ENCODE results near the gene LRBA. TPM values are rescaled to one million over a fixed set of nuclear protein-coding genes. Genes with fewer than 3 reads are reported as not detected.

LRBA gene
- total and polyA plus RNA-seq, 4 donors: 8.2 to 69.8 (median 32.8) TPM

DNA sequence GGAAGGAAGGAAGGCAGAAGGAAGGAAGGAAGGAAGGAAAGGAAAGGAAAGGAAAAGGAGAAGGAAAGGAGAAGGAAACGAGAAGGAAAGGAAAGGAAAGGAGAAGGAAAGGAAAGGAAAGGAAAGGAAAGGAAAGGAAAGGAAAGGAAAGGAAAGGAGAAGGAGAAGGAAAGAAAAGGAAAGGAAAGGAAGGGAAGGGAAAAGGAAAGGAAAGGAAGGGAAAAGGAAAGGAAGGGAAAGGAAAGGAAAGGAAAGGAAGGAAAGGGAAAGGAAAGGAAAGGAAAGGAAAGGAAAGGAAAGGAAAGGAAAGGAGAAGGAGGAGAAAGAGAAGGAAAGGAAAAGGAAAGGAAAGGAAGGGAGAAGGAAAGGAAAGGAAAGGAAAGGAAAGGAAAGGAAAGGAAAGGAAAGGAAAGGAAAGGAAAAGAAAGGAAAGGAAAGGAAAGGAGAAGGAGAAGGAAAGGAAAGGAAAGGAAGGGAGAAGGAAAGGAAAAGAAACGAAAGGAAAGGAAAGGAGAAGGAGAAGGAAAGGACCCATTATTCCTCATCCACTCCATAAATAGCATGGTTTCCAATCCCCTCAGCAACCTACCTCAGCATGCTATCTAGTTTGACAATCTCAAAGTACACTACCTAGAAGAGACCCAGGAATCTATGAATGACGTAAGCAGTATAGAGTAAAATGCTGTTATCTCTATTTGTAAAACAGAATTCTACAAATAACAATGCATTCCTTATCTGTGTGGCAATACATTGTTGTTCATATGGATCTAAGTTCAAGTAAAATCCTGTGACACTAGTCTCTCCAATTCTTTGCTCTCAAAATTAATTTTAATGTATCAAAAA lies 209.7 kb downstream of the LRBA start:
- Histone ChIP-seq H3K4me3 (ENCODE audit: low read depth in 1 of 3, low read length in 3 of 3) (no peak overlapping the region), H3K36me3 (ENCODE audit: control insufficient read depth in 4 of 4, insufficient read depth in 3 of 4, low read depth in 1 of 4, low read length in 3 of 4) (no peaks in the 10 kb centered on the region), H3K9ac (ENCODE audit: low read depth in 1 of 2, low read length in 2 of 2) (no peak overlapping the region), H3K9me3 (ENCODE audit: control insufficient read depth in 4 of 4, low read length in 3 of 4) (no peaks in the 10 kb centered on the region), H3K27me3 (ENCODE audit: control insufficient read depth in 4 of 4, insufficient read depth in 4 of 4, low read length in 3 of 4) (no peaks in the 10 kb centered on the region), H3K4me1 (ENCODE audit: control insufficient read depth in 4 of 4, insufficient read depth in 4 of 4, low read length in 3 of 4) (no peaks in the 10 kb centered on the region), H3K27ac (ENCODE audit: low read depth in 1 of 2, low read length in 2 of 2) (no peak overlapping the region)
- no peak for DNase-seq (ENCODE audit: low spot score)
- no peak for TF ChIP-seq YY1 (IDR thresholded peaks at IDR 0.05)
- TF ChIP-seq, protein P1, sequence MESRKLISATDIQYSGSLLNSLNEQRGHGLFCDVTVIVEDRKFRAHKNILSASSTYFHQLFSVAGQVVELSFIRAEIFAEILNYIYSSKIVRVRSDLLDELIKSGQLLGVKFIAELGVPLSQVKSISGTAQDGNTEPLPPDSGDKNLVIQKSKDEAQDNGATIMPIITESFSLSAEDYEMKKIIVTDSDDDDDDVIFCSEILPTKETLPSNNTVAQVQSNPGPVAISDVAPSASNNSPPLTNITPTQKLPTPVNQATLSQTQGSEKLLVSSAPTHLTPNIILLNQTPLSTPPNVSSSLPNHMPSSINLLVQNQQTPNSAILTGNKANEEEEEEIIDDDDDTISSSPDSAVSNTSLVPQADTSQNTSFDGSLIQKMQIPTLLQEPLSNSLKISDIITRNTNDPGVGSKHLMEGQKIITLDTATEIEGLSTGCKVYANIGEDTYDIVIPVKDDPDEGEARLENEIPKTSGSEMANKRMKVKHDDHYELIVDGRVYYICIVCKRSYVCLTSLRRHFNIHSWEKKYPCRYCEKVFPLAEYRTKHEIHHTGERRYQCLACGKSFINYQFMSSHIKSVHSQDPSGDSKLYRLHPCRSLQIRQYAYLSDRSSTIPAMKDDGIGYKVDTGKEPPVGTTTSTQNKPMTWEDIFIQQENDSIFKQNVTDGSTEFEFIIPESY (IDR thresholded peaks at IDR 0.05): no peak
- TF ChIP-seq JUND (IDR thresholded peaks at IDR 0.05): no peak
- TF ChIP-seq FOXA2 (IDR thresholded peaks at IDR 0.05): no peak
- TF ChIP-seq, protein P2, sequence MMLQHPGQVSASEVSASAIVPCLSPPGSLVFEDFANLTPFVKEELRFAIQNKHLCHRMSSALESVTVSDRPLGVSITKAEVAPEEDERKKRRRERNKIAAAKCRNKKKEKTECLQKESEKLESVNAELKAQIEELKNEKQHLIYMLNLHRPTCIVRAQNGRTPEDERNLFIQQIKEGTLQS (IDR thresholded peaks at IDR 0.05): no peak
- TF ChIP-seq HNF4A (conservative IDR thresholded peaks at IDR 0.05): no peak
- TF ChIP-seq, protein P3, sequence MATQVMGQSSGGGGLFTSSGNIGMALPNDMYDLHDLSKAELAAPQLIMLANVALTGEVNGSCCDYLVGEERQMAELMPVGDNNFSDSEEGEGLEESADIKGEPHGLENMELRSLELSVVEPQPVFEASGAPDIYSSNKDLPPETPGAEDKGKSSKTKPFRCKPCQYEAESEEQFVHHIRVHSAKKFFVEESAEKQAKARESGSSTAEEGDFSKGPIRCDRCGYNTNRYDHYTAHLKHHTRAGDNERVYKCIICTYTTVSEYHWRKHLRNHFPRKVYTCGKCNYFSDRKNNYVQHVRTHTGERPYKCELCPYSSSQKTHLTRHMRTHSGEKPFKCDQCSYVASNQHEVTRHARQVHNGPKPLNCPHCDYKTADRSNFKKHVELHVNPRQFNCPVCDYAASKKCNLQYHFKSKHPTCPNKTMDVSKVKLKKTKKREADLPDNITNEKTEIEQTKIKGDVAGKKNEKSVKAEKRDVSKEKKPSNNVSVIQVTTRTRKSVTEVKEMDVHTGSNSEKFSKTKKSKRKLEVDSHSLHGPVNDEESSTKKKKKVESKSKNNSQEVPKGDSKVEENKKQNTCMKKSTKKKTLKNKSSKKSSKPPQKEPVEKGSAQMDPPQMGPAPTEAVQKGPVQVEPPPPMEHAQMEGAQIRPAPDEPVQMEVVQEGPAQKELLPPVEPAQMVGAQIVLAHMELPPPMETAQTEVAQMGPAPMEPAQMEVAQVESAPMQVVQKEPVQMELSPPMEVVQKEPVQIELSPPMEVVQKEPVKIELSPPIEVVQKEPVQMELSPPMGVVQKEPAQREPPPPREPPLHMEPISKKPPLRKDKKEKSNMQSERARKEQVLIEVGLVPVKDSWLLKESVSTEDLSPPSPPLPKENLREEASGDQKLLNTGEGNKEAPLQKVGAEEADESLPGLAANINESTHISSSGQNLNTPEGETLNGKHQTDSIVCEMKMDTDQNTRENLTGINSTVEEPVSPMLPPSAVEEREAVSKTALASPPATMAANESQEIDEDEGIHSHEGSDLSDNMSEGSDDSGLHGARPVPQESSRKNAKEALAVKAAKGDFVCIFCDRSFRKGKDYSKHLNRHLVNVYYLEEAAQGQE (IDR thresholded peaks at IDR 0.05): no peak
- no peak for TF ChIP-seq RAD21 (IDR thresholded peaks at IDR 0.05)
- TF ChIP-seq, protein P4, sequence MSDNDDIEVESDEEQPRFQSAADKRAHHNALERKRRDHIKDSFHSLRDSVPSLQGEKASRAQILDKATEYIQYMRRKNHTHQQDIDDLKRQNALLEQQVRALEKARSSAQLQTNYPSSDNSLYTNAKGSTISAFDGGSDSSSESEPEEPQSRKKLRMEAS (IDR thresholded peaks at IDR 0.05): no peak
- no peak for TF ChIP-seq NR2F2 (IDR thresholded peaks at IDR 0.05)
- TF ChIP-seq RXRA (IDR thresholded peaks at IDR 0.05): no peak
- no peak for TF ChIP-seq EGR1 (IDR thresholded peaks at IDR 0.05; ENCODE audit: low read depth in 2 of 2)
- WGBS: 91% methylated on average over 3 of the region's 3 CpGs

DNA sequence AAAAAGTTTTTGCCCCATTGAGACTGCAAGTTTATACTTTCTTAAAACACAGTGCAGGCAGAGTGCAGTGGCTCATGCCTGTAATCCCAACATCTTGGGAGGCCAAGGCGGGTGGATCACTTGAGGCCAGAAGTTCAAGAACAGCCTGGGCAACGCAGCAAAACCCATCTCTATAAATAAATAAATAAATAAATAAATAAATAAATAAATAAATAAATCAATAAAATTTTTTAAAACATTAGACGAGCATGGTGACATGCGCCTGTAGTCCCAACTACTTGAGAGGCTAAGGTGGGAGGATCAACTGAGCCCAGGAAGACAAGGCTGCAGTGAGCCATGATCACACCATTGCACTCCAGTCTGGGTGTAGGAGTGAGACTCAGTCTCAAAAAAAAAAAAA lies 213.3 kb downstream of the LRBA start:
- Histone ChIP-seq H3K4me3 (ENCODE audit: low read depth in 1 of 3, low read length in 3 of 3) (no peak overlapping the region), H3K27ac (ENCODE audit: low read depth in 1 of 2, low read length in 2 of 2) (no peak overlapping the region), H3K9ac (ENCODE audit: low read depth in 1 of 2, low read length in 2 of 2) (no peak overlapping the region), H3K4me1 (ENCODE audit: control insufficient read depth in 4 of 4, insufficient read depth in 4 of 4, low read length in 3 of 4) (no peaks in the 10 kb centered on the region), H3K36me3 (ENCODE audit: control insufficient read depth in 4 of 4, insufficient read depth in 3 of 4, low read depth in 1 of 4, low read length in 3 of 4) (no peaks in the 10 kb centered on the region), H3K27me3 (ENCODE audit: control insufficient read depth in 4 of 4, insufficient read depth in 4 of 4, low read length in 3 of 4) (no peaks in the 10 kb centered on the region), H3K9me3 (ENCODE audit: control insufficient read depth in 4 of 4, low read length in 3 of 4) (no peaks in the 10 kb centered on the region)
- WGBS: 98% methylated on average over 4 of the region's 4 CpGs
- TF ChIP-seq GABPA (IDR thresholded peaks at IDR 0.05 in 1 of 2, conservative IDR thresholded peaks at IDR 0.05 in 1 of 2): no peak
- TF ChIP-seq NR2F2 (IDR thresholded peaks at IDR 0.05): no peak
- TF ChIP-seq, protein P1 (IDR thresholded peaks at IDR 0.05): no peak
- TF ChIP-seq FOXA1 (IDR thresholded peaks at IDR 0.05): no peak
- TF ChIP-seq JUND (IDR thresholded peaks at IDR 0.05): no peak
- TF ChIP-seq, protein P3 (IDR thresholded peaks at IDR 0.05): no peak
- no peak for TF ChIP-seq RXRA (IDR thresholded peaks at IDR 0.05)
- no peak for TF ChIP-seq TAF1 (conservative IDR thresholded peaks at IDR 0.05)
- TF ChIP-seq, protein P2 (IDR thresholded peaks at IDR 0.05): no peak
- no peak for DNase-seq (ENCODE audit: low spot score)

All from liver (tissue), 9 donors.